Activated CD4-positive, alpha-beta T cell treated with anti-CD3 and anti-CD28 coated beads, Interleukin-2, Interleukin-6, amounts not matched to agents 100 ng/mL and 50 ng/mL, durations not matched to agents 16 hours and 8 hours (primary cell): Measurements from ENCODE around the gene TMEM232.
A peak's percentile ranks its signal among the peaks of the same experiment; 100 is the strongest.
"Not testable (repeated sequence)": the region's sequence is repeated elsewhere in the genome, so short reads cannot be mapped to it uniquely, and the experiment has no call there.

Experiments
- DNase-seq: peaks from one replicate; pipeline ENCODE4 v3.0.0-alpha.2; 2020

Gene TMEM232

DNA sequence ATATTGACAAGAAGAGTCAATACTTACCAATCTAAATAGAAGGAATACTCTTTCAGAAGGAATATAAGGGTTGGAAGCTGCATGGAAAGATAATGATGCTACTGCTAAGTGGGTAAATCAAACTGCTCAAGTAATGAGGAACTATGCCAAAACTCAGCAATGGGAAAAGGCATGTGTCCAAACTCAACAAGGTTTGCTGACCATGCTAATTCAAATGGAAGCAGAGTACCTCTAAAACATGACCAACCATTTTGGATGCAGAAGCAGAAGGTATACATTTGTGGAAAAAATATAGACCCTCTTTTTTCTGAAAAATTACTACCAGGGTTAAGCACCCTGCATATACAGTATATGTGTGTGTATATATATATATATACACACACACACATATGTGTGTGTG lies 21.1 kb downstream of the TMEM232 start:
- DNase-seq: no peak

DNA sequence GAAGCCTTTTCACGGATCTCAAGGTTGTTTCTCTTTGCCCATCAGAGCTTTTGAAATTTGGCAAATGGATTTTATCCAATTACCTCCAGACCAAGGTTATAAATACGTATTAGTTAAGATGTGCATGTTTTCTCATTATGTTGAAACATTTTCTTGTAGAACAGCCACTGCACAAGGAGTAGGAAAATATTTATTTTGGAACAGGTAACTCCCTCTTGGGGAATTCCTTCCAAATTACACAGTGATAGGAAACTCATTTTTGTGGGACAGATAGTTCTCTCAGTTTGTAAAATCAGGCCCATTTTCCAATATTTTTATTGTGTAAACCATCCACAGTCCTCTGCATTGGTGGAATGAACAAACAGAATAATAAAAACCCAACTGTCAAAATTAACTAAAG lies 23.0 kb downstream of the TMEM232 start:
- DNase-seq: no peak

DNA sequence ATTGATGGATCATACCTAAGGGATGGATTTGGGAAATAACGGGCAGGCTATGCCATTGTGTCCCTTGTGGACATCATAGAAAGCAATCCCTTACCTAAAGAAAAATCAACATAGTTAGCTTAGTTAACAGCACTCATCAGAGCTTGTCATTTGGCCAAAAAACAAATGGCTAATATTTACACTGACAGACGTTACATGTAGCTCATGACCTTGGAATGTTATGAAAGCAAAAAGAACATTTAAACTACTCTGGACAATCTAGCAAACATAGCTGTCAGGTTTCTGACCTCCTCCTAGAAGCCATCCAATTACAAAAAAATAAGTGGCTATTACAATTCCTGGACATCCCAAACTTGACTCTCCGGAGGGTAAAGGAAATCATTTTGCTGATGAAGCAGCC lies 23.8 kb downstream of the TMEM232 start:
- no peak for DNase-seq

DNA sequence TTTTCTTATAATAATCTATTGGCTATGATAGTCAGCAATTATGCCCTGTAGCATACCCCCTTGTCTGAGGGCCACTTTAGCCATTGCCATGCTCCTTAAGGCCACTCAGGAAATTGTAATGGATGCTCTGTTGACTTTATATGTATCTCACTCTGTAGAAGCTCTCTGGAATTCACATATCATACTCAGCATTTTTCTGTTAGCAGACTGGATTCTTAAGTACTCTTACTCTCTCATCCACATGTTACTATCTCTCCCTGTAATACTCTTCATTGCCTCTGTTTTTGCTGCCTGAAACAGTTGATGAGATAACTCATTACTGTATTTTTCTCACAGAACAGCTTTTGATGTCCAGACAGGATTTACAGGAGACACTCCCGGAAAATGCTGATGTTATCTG lies 24.2 kb downstream of the TMEM232 start:
- no peak for DNase-seq

DNA sequence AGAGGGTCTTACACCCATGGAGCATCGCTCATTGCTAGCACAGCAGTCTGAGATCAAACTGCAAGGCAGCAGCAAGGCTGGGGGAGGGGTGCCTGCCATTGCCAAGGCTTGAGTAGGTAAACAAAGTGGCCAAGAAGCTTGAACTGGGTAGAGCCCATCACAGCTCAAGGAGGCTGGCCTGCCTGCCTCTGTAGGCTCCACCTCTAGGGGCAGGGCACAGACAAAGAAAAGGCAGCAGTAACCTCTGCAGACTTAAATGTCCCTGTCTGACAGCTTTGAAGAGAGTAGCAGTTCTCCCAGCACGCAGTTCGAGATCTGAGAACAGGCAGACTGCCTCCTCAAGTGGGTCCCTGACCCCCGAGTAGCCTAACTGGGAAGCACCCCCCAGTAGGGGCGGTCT lies 33.8 kb downstream of the TMEM232 start:
- not testable (repeated sequence) for DNase-seq

DNA sequence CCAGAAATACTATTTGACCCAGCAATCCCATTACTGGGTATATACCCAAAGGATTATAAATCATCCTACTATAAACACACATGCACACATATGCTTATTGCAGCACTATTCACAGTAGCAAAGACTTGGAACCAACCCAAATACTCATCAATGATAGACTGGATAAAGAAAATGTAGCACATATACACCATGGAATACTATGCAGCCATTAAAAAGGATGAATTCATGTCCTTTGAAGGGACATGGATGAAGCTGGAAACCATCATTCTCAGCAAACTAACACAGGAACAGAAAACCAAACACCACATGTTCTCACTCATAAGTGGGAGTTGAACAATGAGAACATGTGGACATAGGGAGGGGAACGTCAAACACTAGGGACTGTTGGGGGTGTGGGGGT lies 35.9 kb downstream of the TMEM232 start:
- DNase-seq: not testable (repeated sequence)

DNA sequence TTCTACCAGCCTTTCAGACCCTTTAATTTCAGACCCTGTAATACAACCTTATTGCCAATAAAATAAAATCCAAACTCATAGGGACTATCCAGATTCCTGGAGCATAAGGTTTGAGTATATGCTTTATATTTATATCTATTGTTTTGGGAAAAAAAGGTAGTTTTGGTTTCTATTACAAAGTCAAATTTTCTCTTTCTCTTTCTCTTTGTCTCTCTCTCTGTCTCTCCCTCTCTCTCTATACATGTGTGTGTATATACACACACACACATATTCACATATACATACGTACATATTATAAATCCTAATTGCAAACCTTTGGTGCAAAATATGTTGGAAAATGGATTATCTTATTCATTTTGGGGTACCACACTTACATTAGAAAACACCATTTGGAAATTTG lies 39.0 kb downstream of the TMEM232 start:
- DNase-seq: no peak

DNA sequence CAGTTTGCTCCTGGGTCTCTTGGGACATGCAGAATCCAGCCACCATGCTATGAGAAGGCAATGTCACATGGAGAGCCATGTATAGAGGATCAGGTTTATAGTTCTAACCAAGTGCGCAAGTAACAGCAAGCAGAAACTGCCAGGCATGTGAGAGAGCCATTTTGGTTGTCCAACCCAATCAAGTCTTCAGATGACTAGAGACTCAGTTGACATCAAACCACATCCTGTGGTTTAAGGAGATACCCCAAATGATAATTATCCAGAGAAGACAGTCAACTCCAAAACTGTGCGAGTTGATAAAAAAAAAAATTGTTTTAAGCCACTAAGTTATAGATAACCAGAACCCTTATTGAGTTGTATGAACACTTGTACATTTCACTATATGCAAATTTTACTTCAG lies 40.2 kb downstream of the TMEM232 start:
- peak; percentile 13 for DNase-seq

DNA sequence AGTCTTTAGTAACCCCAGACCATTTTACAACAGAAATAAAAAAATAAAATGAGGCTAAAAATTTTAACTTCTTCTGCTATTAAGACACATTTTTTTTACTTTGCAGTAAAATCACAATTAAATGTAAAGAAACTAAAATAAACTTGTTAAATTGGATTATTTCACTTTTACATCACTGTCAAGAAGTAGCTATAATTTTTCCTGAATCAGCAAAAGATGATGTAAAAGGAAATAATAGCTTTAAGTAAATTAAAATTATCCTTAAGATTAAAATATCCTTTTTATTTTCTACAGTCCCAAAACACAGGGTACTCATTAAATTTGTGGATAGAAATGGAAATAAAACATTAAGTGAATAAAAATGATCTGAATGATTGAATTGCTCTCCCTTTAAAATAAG lies 44.5 kb downstream of the TMEM232 start:
- DNase-seq: no peak

DNA sequence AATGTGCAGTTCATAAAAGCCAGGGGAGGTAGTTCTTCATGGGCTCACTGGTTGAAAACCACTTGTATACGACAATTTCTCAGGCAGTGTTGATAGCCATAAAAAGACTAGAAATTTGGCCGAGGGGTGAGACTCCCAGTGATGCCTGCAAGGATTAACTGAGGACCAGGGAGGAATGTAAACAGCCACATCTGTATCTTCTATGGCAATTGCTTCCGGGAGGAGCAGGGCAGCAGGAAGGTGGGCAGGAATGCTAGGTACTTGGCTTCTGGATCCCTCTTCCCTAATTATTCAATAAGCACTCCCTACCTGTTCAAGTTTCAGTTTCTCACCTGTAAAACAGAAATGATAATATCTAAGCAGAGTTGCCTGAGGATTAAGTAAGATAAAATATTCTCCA lies 45.4 kb downstream of the TMEM232 start:
- no peak for DNase-seq

DNA sequence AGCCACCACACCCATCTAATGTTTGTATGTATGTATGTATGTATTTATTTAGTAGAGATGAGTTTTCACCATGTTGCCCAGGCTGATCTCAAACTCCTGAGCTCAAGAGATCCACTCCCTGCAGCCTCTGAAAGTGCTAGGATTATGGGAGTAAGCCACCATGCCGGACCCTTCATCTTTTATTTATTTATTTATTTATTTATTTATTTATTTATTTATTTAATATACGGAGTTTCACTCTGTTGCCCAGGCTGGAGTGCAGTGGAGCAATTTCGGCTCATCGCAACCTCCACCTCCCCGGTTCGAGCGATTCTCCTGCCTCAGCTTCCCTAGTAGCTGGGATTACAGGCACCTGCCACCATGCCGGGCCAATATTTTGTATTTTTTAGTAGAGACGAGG lies 49.9 kb downstream of the TMEM232 start:
- not testable (repeated sequence) for DNase-seq

DNA sequence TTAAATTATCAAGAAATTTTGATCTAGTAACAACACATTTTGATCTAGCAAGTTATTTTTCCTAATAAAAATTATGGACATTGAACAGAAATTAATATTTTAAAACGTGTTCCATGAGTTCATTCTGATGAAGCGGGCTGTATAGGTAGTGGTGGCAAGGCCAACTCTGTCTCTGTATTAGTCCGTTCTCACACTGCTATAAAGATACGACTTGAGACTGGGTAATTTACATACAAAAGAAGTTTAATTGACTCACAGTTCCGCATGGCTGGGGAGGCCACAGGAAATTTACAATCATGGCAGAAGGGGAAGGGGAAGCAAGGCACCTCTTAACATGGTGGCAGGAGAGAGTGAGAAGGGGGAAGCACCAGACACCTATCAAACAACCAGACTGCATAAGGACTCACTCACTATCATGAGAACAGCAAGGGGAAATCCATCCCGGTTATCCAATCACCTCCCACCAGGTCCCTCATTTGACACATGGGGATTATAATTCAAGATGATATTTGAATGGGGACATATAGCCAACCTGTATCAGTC lies 61.2 kb downstream of the TMEM232 start:
- no peak for DNase-seq

DNA sequence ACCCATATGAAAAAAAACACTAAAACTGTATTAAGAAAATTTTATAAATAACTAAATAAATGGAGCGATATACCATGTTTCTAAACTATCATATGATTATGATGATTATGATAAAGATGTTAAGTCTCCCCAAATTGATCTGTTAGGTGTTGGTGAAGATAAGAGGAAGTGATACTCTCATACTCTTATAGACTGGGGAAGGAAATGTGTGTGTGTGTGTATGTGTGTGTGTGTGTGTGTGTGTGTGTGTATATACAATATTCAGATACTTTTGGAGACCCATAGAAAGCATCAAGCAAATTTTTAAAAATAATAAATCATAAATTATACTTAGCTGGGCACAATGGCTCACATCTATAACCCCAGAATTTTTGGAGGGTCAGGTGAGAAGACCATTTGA lies 62.9 kb downstream of the TMEM232 start:
- no peak for DNase-seq

DNA sequence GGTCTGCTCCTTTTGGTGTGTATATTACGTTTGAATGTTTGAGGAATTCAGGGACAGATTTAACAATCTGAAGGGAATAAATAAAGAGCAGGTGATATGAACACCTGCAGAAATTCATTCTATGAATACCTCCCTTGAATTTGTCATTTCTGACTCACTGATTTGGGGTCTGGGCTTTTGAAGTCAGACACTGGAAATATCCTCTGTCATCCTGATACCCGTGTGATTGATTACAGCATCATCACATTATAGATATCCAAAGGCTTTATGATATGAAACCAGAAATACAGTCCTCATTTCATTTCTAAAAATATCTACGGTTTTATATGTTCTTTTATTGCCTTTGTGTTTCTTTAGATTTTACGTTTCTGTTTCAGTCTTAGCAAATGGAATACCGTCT lies 68.5 kb downstream of the TMEM232 start:
- no peak for DNase-seq

DNA sequence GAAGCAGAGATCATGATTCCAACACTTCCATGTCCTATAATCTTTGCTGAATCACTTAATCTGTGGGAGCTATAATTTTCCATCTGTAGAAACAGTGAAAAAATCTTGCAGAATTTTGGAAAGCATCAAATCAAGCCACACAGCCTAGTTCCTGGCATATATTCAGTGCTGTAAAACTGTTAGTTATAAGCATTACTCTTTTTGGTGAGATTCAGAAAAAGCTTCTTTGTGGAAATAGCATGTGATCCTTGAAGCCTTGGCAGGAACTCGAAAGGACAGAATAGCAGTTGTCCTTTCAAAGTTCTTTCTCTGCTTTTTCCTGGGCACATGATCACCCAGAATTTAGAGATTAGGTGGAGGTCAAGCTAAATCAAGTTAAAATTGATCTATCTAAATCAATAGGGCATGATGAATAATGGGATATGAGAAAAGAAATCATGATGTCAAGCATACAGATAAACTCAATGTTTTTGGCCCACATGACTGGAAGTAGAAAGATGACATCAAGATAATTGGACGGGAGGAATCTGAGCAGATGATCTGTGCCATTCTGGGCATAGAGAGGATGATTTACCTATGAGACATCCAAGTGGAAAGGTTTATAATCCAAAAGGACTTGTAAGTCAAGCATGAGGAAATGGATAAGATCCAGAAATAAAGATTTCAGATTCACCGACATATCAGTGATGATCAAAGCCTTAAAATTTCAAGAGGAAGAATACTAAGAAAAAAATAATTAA lies 73.1 kb downstream of the TMEM232 start:
- no peak for DNase-seq

DNA sequence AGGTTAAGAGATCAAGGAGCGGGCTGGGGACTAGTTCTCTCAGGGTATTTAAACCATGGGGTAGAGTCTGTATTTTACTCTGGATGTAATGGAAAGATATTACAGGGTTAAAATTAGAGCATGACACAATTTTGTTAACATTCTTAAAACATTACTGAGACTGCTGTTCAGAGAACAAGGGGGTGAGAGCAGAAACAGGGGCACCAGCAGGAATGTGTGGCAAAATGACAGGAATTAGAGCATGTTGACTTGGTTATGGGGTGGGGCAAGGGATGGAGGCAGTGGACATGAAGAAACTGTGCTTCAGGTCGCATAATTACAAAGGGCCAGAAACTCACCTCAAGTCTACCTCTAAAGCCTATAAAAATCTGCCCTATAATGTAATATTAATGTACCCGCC lies 75.0 kb downstream of the TMEM232 start:
- DNase-seq: no peak

DNA sequence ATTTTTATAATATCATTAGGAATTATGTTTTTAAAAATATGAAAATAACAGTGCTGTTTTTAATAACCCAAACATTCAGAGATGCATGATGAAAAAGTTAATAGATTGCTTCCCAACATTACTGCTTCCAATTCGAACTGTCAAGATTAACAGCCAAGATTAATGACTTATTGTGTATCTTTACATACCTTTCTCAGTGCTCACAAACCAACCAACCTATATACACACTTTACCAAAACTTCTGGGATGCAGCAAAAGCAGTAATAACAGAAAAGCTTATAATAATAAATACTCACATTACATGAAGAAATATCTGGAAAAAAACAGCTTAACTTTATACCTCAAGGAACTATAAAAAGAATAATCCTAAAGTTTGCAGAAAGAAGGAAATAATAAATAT lies 82.1 kb downstream of the TMEM232 start:
- DNase-seq: no peak

DNA sequence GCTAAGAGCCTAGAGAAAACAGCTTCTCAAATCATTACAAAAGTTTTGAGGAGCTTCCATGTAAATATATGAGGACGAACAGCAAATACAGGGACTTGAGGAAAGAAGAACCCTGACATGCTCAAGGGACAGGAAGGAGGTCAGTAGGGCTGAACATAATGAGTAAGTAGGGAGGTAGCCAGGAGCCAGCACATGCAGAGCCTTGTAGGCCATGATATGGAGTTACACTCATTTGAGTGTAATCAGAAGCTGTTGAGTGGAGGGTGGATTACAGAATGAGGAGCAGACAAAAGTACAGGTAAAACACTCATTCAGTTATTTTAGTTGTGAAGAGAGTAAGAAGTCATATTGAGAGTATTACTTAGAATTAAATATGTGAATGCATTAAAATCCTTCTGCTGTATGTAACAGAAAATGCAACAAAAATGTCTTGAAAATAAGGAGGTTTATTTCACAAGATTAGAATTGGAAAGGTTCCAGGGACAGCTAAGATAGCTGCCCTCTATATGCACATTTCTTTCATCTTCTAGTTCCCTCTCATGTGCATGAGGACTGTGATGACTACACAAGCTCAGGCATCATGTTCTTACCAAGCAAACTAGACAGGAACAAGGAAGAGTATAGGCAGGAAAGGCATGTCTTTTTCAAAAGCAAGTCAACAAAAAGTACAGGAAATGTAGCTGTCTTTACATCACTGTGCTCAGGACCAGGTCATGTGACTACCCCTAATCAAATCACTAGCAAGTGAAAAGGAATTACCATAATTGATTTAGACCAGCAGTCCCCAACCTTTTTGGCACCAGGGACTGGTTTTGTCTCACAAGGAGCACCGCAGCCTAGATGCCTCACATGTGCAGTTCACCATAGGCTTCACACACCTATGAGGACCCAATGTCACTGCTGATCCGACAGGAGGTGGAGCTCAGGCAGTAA lies 87.2 kb downstream of the TMEM232 start:
- no peak for DNase-seq

DNA sequence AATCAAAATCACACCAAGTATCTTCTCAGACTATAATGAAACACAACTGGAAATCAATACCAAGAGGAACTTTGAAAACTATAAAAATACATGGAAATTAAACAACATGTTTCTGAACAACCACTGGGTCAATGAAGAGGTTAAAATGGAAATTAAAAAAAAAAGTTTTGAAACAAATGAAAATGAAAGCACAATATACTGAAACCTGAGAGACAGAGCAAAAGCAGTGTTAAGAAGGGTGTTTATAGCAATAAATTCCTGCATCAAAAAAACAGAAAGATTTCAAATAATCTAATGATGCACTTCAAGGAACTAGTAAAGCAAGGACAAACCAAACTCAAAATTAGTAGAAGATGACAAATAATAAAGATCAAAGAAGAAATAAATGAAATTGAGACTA lies 92.0 kb downstream of the TMEM232 start:
- DNase-seq: no peak

DNA sequence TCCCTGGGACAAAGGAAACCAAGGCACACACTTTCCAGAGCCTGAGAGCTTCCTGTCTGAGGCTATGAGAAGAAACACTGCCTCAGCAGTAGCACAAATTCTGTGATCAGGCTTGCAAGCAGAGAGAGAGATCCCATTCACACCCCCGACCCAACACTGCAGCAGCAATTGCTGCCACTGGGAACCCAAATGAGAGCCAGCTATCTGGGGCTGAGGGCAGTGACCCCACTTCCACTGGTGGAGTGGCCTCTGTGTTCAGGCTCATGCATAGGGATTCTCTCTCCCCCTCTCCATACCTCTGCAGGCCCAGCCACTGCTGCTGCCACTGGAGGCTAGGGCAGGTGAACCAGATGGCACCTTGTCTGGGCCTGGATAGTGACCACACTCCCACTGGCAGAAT lies 95.2 kb downstream of the TMEM232 start:
- DNase-seq: no peak

DNA sequence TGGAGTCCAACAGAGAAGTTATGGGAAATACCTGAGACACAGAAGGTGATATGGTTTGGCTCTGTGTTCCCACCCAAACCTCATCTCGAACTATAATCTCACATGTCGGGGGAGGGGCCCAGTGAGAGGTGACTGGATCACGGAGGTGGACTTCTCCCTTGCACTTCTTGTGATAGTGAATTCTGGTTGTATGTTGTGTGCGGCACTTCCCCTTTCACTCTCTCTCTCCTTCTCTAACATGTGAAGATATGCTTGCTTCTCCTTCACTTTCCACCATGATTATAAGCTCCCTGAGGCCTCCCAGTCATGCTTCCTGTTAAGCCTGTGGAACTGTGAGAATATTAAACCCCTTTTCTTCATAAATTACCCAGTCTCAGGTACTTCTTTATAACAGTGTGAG lies 96.1 kb downstream of the TMEM232 start:
- DNase-seq: no peak

DNA sequence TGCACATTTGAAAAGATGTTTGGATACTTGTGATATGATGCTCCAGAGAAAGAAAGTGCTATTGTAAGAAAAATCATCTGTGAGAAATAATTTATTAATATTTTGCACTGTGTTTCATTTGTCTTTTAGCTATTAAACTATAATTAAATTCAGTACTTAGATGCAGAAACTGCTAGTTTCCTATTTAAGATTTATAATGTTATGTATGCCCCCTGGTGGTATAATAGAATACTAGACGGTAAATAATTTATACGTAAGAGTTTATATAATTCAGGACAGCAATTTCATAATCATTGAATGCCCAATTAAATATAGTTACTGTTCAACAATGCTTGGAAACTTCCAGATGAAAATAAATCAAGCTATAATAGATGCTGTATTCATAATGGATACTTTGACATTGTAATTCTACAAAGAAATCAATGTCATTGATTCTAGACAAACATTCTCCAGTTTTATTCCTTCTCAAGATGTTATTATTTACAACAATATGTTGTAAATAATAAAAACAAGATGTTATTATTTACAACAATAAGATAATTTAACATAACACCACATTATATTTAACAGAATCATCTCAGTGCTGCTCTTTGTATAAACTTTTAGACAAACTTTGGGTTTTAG lies 101.0 kb downstream of the TMEM232 start:
- DNase-seq: peak; percentile 11

DNA sequence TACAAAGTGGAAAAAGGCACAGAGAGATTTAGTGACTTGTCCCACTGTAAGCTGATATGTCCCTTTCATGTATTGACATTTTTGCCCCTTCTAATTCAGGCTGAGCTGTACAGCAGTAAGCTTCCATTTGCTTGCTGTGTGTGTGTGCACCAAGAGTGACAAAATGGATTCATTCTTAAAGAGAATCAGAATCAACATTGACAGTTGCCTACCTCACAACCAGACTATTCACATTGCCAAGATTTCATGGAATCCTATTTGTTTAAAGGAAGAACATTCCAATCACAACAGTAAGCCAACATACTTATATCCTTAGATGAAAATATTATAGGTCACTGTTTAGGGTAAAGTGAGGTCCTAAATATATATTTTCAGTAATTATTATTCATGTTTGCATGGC lies 102.6 kb downstream of the TMEM232 start:
- no peak for DNase-seq

DNA sequence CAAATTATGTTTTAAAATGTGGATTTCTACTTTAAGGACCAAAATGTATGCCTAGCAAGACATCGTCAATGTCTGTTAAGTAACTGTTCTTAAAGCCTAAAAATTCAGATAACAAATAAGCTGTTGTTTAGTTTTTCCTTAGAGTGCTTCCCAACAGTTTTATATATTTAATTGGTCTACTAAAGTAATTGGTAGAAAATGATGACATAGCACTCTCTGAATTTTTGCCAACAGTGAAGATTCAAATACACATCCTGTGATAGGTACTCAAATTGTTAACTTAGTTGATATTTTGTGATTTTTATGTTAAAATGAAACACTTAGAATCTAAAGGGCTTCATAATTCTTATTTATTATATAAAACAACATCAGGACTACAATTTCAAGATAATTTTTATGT lies 107.5 kb downstream of the TMEM232 start:
- no peak for DNase-seq
